Activated CD8-positive, alpha-beta memory T cell treated with anti-CD3 and anti-CD28 coated beads for 24 hours (primary cell): Measurements from ENCODE around the gene KRTAP4-6.
"Not testable (repeated sequence)": the region's sequence is repeated elsewhere in the genome, so short reads cannot be mapped to it uniquely, and the experiment has no call there.

ENCODE experiments used
- DNase-seq: peaks from one replicate; pipeline ENCODE4 v3.0.0-alpha.2; 2020

KRTAP4-6 gene

GRCh38 chr17:41104386-41105038 lies 35.8 kb downstream of the KRTAP4-6 start:
- not testable (repeated sequence) for DNase-seq

GRCh38 chr17:41103896-41104295 lies 36.4 kb downstream of the KRTAP4-6 start:
- no peak for DNase-seq

- DNase-seq, result no peak
Measured at GRCh38 chr17:41101586-41102259, 38.6 kb downstream of the KRTAP4-6 start, which contains the start of gene KRTAP4-16. Gene KRTAP4-16 (minus strand): TSS chr17:41102209. CDS start chr17:41102209, 0 bp downstream.

GRCh38 chr17:41099682-41100480 lies 40.5 kb downstream of the KRTAP4-6 start:
- DNase-seq, result not testable (repeated sequence)

- no peak for DNase-seq
Measured at GRCh38 chr17:41098481-41098880, 41.9 kb downstream of the KRTAP4-6 start.

GRCh38 chr17:41098042-41098441 lies 42.3 kb downstream of the KRTAP4-6 start, which contains the start of gene KRTAP4-8:
Gene KRTAP4-8 (minus strand): TSS chr17:41098142. CDS start chr17:41098084, 58 bp downstream.
- DNase-seq, result no peak

GRCh38 chr17:41096055-41096454 lies 44.3 kb downstream of the KRTAP4-6 start:
- no peak for DNase-seq
